Transverse colon (tissue), 4 donors: ENCODE results near the gene AMOTL1.

ENCODE experiments used
- EP300 ChIP-seq: sonication (generic); formaldehyde crosslinking; IDR thresholded peaks from one replicate; pipeline ENCODE4 v1.6.1; 2017; ENCODE audit warnings: antibody characterized with exemption, low read depth
- POLR2A ChIP-seq: fragments of 450-650 bp; IDR thresholded peaks from one replicate; pipeline ENCODE4 v1.6.1; 2016; ENCODE audit warnings: antibody characterized with exemption, mild to moderate bottlenecking, moderate library complexity
- POLR2AphosphoS5 ChIP-seq, 3 donors: sonication (generic); formaldehyde crosslinking; IDR thresholded peaks; one replicate each; pipeline ENCODE4 v1.6.1; 2016; ENCODE audit warnings: antibody characterized with exemption in 3 of 3
- TF ChIP-seq, protein P1 (sequence below), 5 experiments: fragments of 200-600 bp in 3 of 5; fragments of 450-650 bp in 2 of 5; sonication (generic) in 3 of 5; IDR thresholded peaks; 1 replicate in 2 of 5; 2 replicates in 3 of 5; pipeline ENCODE4 v1.5.1; 2016 to 2017; ENCODE audit warnings: antibody characterized with exemption in 5 of 5, inconsistent platforms in 3 of 5, mild to moderate bottlenecking in 2 of 5, moderate library complexity in 1 of 5

DNA sequence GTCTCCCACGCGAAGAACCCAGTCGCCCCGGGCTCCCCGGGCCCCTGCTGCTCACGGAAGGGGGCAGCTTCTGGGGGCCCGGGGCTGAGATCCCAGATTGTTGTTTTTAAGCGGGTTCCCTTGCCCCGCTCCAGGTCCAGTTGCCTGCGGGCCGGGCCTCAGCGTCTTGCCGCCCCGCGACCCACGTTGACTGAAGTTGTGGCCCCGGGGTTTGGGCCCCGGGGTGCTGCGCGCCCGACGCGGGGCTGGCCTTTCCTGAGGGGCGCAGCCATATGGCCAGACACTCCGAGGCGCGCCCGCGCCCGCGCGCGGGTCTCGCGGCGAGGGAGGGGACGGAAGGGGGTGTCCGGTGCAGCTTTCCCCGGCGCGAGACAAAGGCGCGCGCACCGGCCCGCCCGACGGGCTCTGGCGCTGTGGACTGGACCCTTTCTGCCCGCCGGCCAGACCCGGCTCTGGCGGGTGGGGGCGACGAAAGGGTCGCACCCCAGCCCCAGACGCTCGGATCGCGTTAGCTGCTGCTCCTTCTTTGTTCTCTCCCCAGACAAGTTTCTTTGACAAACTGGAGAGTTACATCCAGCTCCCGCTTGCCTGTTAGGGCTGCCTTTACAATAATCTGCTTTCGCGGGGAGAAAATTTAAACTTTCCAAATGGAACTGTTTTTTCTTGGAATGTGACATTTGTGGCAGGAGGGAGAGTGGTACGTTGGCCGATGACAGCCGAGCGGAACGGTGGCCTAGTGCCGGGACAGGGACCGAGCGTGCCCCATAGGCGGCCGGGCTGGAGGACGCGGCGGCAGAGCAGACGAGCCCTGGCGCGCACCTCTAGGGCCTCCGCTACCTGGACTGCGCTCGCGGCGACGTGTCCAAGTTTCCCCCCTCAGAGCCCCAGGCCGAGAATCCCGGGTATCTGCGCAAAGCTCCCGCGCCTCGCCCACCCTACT lies 716 bp downstream of the AMOTL1 start:
- no peak for TF ChIP-seq EP300
- TF ChIP-seq, protein P1, sequence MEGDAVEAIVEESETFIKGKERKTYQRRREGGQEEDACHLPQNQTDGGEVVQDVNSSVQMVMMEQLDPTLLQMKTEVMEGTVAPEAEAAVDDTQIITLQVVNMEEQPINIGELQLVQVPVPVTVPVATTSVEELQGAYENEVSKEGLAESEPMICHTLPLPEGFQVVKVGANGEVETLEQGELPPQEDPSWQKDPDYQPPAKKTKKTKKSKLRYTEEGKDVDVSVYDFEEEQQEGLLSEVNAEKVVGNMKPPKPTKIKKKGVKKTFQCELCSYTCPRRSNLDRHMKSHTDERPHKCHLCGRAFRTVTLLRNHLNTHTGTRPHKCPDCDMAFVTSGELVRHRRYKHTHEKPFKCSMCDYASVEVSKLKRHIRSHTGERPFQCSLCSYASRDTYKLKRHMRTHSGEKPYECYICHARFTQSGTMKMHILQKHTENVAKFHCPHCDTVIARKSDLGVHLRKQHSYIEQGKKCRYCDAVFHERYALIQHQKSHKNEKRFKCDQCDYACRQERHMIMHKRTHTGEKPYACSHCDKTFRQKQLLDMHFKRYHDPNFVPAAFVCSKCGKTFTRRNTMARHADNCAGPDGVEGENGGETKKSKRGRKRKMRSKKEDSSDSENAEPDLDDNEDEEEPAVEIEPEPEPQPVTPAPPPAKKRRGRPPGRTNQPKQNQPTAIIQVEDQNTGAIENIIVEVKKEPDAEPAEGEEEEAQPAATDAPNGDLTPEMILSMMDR (IDR thresholded peaks at IDR 0.05): no peak
- no peak for TF ChIP-seq POLR2A
- peak in 1 of 3 donors; percentile 33 for TF ChIP-seq POLR2AphosphoS5 (IDR thresholded peaks at IDR 0.05)
